Panc1 (cell line): ENCODE results near the gene ZYG11B. TPM values are rescaled to one million over a fixed set of nuclear protein-coding genes. Genes with fewer than 3 reads are reported as not detected.
"Not testable (repeated sequence)": the region's sequence is repeated elsewhere in the genome, so short reads cannot be mapped to it uniquely, and the experiment has no call there.

ENCODE experiments used
- ATAC-seq: fragments of 200-7000 bp; cut with Tn5 transposase; 2 replicates; pipeline ENCODE4 v1.9.1; 2020; ENCODE audit warnings: mild to moderate bottlenecking, moderate library complexity
- BruUV-seq: library from RNA; stranded (reverse); fragments of 400-500 nt; replicated peaks from 2 replicates; lab custom pipeline; 2021; lab: Mats Ljungman, UMichigan
- CTCF ChIA-PET: fragments of 300-600 bp; sonication (Branson Sonifier 250); formaldehyde crosslinking; loops from one replicate; lab custom pipeline; 2022; ENCODE audit warnings: antibody characterized with exemption; lab: Charles Lee
- POLR2A ChIA-PET: fragments of 300-600 bp; sonication (Branson Sonifier 250); formaldehyde crosslinking; loops from one replicate; lab custom pipeline; 2022; ENCODE audit warnings: antibody characterized with exemption; lab: Charles Lee
- DNase-seq: peaks from one replicate; pipeline ENCODE4 v3.0.0-alpha.2; 2010; ENCODE audit warnings: low read depth, low spot score
- H3K27ac ChIP-seq: 2 replicates; pipeline ENCODE4 v1.5.1; 2011; ENCODE audit warnings: mild to moderate bottlenecking, low read length, inconsistent platforms
- H3K27me3 ChIP-seq: fragments of 200-500 bp; sonication (Bioruptor generic); 2 replicates; pipeline ENCODE4 v1.6.0; 2014; ENCODE audit warnings: low read length, inconsistent platforms; ENCODE audit not compliant: control insufficient read depth, insufficient read depth
- H3K36me3 ChIP-seq: fragments of 200-500 bp; sonication (Bioruptor generic); 2 replicates; pipeline ENCODE4 v1.5.1; 2014; ENCODE audit warnings: inconsistent platforms, mild to moderate bottlenecking, low read length, moderate library complexity; ENCODE audit not compliant: control insufficient read depth, insufficient read depth
- H3K4me1 ChIP-seq: 2 replicates; pipeline ENCODE4 v1.5.1; 2011; ENCODE audit warnings: inconsistent platforms, mild to moderate bottlenecking, low read length, moderate library complexity; ENCODE audit not compliant: control insufficient read depth, insufficient read depth
- H3K4me3 ChIP-seq, 2 experiments: 2 replicates each; pipeline ENCODE4 v1.5.1; 2011 to 2012; ENCODE audit warnings: low read depth in 2 of 2, low read length in 2 of 2, mild to moderate bottlenecking in 2 of 2, inconsistent platforms in 1 of 2, moderate library complexity in 1 of 2
- H3K9me3 ChIP-seq: fragments of 200-500 bp; sonication (Bioruptor generic); 2 replicates; pipeline ENCODE4 v1.5.1; 2014; ENCODE audit warnings: low read depth, mild to moderate bottlenecking, inconsistent platforms, low read length, moderate library complexity; ENCODE audit not compliant: control insufficient read depth, insufficient read depth
- CTCF ChIP-seq: fragments of 450-650 bp; IDR thresholded peaks from 2 replicates; pipeline ENCODE4 v1.5.1; 2017; ENCODE audit warnings: mild to moderate bottlenecking
- POLR2AphosphoS5 ChIP-seq: IDR thresholded peaks from 2 replicates; pipeline ENCODE4 v1.6.1; 2012; ENCODE audit warnings: mild to moderate bottlenecking, low read depth, low read length, moderate library complexity
- SIN3A ChIP-seq: IDR thresholded peaks from 2 replicates; pipeline ENCODE4 v1.6.1; 2012; ENCODE audit warnings: low read depth, mild to moderate bottlenecking, low read length, moderate library complexity, borderline replicate concordance; ENCODE audit not compliant: insufficient read depth
- TCF7L2 ChIP-seq: IDR thresholded peaks from 2 replicates; pipeline ENCODE4 v1.6.1; 2011; ENCODE audit warnings: mild to moderate bottlenecking, low read depth, low read length, inconsistent platforms
- in situ Hi-C: cut with HindIII; loops from 2 replicates; pipeline ENCODE4 v1.10.0; 2016; ENCODE audit warnings: low sequenced_read_pairs, low pct_unique_long_range_greater_than_20kb
- intact Hi-C: fragments of 100-400 bp; cut with micrococcal nuclease; formaldehyde crosslinking; loops from one replicate; pipeline ENCODE4 v1.10.0; 2022; ENCODE audit not compliant: unreplicated experiment
- total RNA-seq: library from RNA; stranded (reverse); gene quantifications from one replicate; pipeline ENCODE4 v1.2.1, GENCODE V29; 2021; ENCODE audit not compliant: unreplicated experiment
- TF ChIP-seq, protein P1 (sequence below), 2 experiments: IDR thresholded peaks; 2 replicates each; pipeline ENCODE4 v1.6.1; 2011 to 2012; ENCODE audit warnings: low read depth in 2 of 2, control low read depth in 1 of 2, low read length in 1 of 2, mild to moderate bottlenecking in 1 of 2, moderate library complexity in 1 of 2; ENCODE audit not compliant: insufficient read depth in 1 of 2

ZYG11B gene
- total RNA-seq, 1 experiment from 2014 or later: 30.7 TPM

- Histone ChIP-seq H3K36me3 (no peaks in the 10 kb centered on the region), H3K9me3 (no peaks in the 10 kb centered on the region), H3K27me3 (no peaks in the 10 kb centered on the region), H3K4me1 (no peaks in the 10 kb centered on the region), H3K4me3 (no peak overlapping the region), H3K27ac (no peak overlapping the region)
- ChIA-PET POLR2A (no interaction called here), CTCF (no interaction called here)
- in situ Hi-C loops: no loop called here
- TF ChIP-seq SIN3A (no peak), TCF7L2 (no peak), CTCF (no peak), POLR2AphosphoS5 (no peak)
- TF ChIP-seq, protein P1, sequence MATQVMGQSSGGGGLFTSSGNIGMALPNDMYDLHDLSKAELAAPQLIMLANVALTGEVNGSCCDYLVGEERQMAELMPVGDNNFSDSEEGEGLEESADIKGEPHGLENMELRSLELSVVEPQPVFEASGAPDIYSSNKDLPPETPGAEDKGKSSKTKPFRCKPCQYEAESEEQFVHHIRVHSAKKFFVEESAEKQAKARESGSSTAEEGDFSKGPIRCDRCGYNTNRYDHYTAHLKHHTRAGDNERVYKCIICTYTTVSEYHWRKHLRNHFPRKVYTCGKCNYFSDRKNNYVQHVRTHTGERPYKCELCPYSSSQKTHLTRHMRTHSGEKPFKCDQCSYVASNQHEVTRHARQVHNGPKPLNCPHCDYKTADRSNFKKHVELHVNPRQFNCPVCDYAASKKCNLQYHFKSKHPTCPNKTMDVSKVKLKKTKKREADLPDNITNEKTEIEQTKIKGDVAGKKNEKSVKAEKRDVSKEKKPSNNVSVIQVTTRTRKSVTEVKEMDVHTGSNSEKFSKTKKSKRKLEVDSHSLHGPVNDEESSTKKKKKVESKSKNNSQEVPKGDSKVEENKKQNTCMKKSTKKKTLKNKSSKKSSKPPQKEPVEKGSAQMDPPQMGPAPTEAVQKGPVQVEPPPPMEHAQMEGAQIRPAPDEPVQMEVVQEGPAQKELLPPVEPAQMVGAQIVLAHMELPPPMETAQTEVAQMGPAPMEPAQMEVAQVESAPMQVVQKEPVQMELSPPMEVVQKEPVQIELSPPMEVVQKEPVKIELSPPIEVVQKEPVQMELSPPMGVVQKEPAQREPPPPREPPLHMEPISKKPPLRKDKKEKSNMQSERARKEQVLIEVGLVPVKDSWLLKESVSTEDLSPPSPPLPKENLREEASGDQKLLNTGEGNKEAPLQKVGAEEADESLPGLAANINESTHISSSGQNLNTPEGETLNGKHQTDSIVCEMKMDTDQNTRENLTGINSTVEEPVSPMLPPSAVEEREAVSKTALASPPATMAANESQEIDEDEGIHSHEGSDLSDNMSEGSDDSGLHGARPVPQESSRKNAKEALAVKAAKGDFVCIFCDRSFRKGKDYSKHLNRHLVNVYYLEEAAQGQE (IDR thresholded peaks at IDR 0.05; ENCODE audit: insufficient read depth in 1 of 2, low read depth in 2 of 2, low read length in 1 of 2): no peak
- BruUV-seq: no TSS peak
- ATAC-seq (no peak), DNase-seq (no peak)
- intact Hi-C loops: no loop called here
Measured at GRCh38 chr1:52801011-52801410, 74.8 kb downstream of the ZYG11B start.

- H3K27ac ChIP-seq, DNase-seq, H3K4me3 ChIP-seq, H3K36me3 ChIP-seq, POLR2A ChIA-PET, H3K4me1 ChIP-seq, BruUV-seq, intact Hi-C loops, in situ Hi-C loops, H3K27me3 ChIP-seq, H3K9me3 ChIP-seq: not testable (repeated sequence)
- CTCF ChIA-PET: interaction anchor here (0.6 kb wide), 1 partner anchor 62 kb away, joined by 8 read pairs; no protein-coding TSS in a partner anchor
- ATAC-seq: 0 out of 2 replicates have a peak, but pooled peaks have one; percentile 26
Measured at GRCh38 chr1:52804083-52804482, 77.8 kb downstream of the ZYG11B start.

GRCh38 chr1:52814465-52814864, 88.2 kb downstream of the ZYG11B start:
- ATAC-seq (no peak), DNase-seq (no peak)
- no peaks in the 10 kb centered on the region for H3K9me3 ChIP-seq
- no peak overlapping the region for H3K4me3 ChIP-seq
- H3K27me3 ChIP-seq: no peaks in the 10 kb centered on the region
- H3K4me1 ChIP-seq: no peaks in the 10 kb centered on the region
- intact Hi-C loops: no loop called here
- TF ChIP-seq, protein P1 (IDR thresholded peaks at IDR 0.05; ENCODE audit: insufficient read depth in 1 of 2, low read depth in 2 of 2, low read length in 1 of 2): no peak
- no peak for TF ChIP-seq TCF7L2
- TF ChIP-seq POLR2AphosphoS5: no peak
- TF ChIP-seq SIN3A: no peak
- no peak for TF ChIP-seq CTCF
- no TSS peak for BruUV-seq
- ChIA-PET CTCF (no interaction called here), POLR2A (no interaction called here)
- H3K36me3 ChIP-seq: no peaks in the 10 kb centered on the region
- H3K27ac ChIP-seq: no peak overlapping the region
- in situ Hi-C loops: no loop called here
